ENCODE data around the gene TCHP. TPM values are rescaled to one million over a fixed set of nuclear protein-coding genes. Genes with fewer than 3 reads are reported as not detected.
A peak's percentile ranks its signal among the peaks of the same experiment; 100 is the strongest.
"Not testable (repeated sequence)": the region's sequence is repeated elsewhere in the genome, so short reads cannot be mapped to it uniquely, and the experiment has no call there.

TCHP gene
- total RNA-seq, 1 donor from 2014 or later, result 20.8 TPM

DNA sequence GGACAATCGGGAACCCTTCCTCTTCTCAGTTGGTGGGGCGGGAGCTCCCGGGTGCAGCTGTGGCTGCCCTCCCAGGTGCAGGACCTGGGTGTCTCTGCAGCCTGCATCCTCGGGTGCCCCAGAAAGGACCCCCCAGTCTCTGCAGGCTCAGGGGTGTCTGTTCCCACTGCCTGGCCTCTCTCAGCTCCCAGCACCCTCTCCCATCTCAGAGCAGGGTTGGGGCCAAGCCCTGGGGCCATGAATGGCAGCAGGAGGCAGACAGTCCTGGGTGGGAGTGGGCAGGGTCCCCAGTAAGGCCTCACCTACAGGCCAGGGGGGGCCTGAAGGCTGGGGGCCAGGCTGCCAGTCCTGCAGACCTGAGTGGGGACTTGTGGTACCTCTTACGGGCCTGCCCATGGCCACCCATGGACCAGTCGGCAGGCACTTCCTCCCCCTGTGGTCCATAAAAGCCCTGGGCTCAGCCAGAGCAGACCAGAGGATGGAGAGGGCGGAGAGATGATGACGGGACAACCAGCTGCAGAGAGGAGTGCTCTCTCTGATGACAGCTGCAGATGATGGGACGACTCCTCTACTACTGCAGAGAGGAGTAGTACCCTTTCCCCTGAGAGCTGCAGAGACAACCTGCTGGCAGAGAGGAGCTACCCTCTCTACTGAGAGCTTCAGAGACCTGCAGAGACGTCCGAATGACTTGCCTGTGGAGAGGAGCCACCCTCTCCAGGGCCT lies 26.6 kb downstream of the TCHP start:
- peaks cover 6% of the 10 kb centered on the region for H3K27me3 Mint-ChIP-seq (ENCODE audit: unreplicated experiment)
- no peak for DNase-seq (ENCODE audit: low spot score)
- no peak overlapping the region for H3K4me3 Mint-ChIP-seq (ENCODE audit: unreplicated experiment)
- no peaks in the 10 kb centered on the region for H3K9me3 Mint-ChIP-seq (ENCODE audit: unreplicated experiment)
- TF ChIP-seq, protein P1, sequence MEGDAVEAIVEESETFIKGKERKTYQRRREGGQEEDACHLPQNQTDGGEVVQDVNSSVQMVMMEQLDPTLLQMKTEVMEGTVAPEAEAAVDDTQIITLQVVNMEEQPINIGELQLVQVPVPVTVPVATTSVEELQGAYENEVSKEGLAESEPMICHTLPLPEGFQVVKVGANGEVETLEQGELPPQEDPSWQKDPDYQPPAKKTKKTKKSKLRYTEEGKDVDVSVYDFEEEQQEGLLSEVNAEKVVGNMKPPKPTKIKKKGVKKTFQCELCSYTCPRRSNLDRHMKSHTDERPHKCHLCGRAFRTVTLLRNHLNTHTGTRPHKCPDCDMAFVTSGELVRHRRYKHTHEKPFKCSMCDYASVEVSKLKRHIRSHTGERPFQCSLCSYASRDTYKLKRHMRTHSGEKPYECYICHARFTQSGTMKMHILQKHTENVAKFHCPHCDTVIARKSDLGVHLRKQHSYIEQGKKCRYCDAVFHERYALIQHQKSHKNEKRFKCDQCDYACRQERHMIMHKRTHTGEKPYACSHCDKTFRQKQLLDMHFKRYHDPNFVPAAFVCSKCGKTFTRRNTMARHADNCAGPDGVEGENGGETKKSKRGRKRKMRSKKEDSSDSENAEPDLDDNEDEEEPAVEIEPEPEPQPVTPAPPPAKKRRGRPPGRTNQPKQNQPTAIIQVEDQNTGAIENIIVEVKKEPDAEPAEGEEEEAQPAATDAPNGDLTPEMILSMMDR (IDR thresholded peaks at IDR 0.05; ENCODE audit: unreplicated experiment), result no peak
- H3K27ac Mint-ChIP-seq (ENCODE audit: unreplicated experiment), result no peak overlapping the region
- H3K4me1 Mint-ChIP-seq (ENCODE audit: unreplicated experiment), result no peaks in the 10 kb centered on the region
- peaks cover 40% of the 10 kb centered on the region for H3K36me3 Mint-ChIP-seq (ENCODE audit: low read depth, unreplicated experiment)

DNA sequence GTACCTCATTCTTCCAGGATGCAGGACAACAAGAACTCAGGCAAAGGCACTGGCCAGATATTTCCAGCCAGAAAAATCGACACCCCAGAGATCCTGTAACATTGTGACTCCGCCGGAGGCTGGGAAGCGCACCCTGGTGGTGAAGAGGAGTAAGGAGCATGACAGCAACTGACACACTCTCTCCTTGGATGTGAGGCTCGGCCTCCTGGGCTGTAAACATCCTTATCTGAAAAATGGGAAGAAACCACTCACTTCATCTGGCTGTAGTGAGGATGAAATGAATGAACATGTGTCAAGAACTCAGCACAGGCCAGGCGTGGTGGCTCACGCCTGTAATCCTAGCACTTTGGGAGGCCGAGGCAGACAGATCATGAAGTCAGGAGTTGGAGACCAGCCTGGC lies 27.5 kb downstream of the TCHP start:
- H3K4me3 Mint-ChIP-seq (ENCODE audit: unreplicated experiment), result peak overlapping the region; percentile 75
- peak; percentile 45 for DNase-seq (ENCODE audit: low spot score)
- H3K9me3 Mint-ChIP-seq (ENCODE audit: unreplicated experiment), result no peaks in the 10 kb centered on the region
- H3K27me3 Mint-ChIP-seq (ENCODE audit: unreplicated experiment), result peaks cover 9% of the 10 kb centered on the region
- peaks cover 42% of the 10 kb centered on the region for H3K36me3 Mint-ChIP-seq (ENCODE audit: low read depth, unreplicated experiment)
- peak overlapping the region; percentile 52 for H3K27ac Mint-ChIP-seq (ENCODE audit: unreplicated experiment)
- no peaks in the 10 kb centered on the region for H3K4me1 Mint-ChIP-seq (ENCODE audit: unreplicated experiment)
- TF ChIP-seq, protein P1 (IDR thresholded peaks at IDR 0.05; ENCODE audit: unreplicated experiment), result peak; percentile 70

DNA sequence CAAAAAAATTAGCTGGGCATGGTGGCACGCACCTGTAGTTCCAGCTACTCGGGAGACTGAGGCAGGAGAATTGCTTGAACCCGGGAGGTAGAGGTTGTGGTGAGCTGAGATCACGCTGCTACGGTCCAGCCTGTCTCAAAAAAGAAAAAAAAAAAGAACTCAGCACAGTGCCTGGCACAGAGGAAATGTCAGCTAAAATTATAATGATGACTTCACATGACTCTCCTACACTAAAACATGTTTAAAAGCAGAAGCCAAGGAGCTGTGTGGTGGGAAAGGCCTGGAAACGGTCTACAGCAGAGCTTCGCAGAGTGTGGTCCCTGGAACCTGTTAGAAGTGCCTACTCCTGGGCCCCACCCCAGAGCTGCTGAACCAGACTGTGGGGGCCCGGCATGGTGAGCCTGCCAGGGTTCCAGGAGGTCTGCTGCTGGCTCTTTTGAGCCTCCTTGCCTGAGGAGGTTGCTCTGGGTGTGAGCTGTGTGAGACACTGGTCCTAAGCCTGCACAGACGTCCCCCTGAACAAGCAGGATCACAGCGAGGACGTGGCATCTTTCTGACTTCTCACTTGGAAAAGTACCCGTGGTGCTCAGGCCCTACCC lies 28.1 kb downstream of the TCHP start:
- DNase-seq (ENCODE audit: low spot score), result no peak
- H3K9me3 Mint-ChIP-seq (ENCODE audit: unreplicated experiment), result no peaks in the 10 kb centered on the region
- TF ChIP-seq, protein P1 (IDR thresholded peaks at IDR 0.05; ENCODE audit: unreplicated experiment), result no peak
- no peak overlapping the region for H3K4me3 Mint-ChIP-seq (ENCODE audit: unreplicated experiment)
- no peaks in the 10 kb centered on the region for H3K4me1 Mint-ChIP-seq (ENCODE audit: unreplicated experiment)
- H3K27ac Mint-ChIP-seq (ENCODE audit: unreplicated experiment), result no peak overlapping the region
- peaks cover 9% of the 10 kb centered on the region for H3K27me3 Mint-ChIP-seq (ENCODE audit: unreplicated experiment)
- H3K36me3 Mint-ChIP-seq (ENCODE audit: low read depth, unreplicated experiment), result peaks cover 46% of the 10 kb centered on the region

DNA sequence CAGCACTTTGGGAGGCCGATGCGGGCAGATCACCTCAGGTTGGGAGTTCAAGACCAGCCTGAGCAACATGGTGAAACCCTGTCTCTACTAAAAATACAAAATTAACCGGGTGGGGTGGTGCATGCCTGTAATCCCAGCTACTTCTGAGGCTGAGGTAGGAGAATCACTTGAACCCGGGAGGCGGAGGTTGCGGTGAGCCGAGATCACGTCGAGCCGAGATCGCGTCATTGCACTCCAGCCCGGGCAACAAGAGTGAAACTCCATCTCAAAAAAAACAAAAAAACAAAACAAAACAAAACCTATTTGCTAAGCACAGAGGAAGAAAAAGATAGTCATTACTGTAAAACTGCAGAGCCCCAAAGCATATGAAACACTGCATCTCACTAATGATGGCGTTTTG lies 29.3 kb downstream of the TCHP start:
- H3K27me3 Mint-ChIP-seq (ENCODE audit: unreplicated experiment); H3K27ac Mint-ChIP-seq (ENCODE audit: unreplicated experiment); H3K4me1 Mint-ChIP-seq (ENCODE audit: unreplicated experiment); H3K9me3 Mint-ChIP-seq (ENCODE audit: unreplicated experiment); DNase-seq (ENCODE audit: low spot score): not testable (repeated sequence)
- Mint-ChIP-seq H3K4me3 (ENCODE audit: unreplicated experiment) (peak overlapping the region; percentile 16), H3K36me3 (ENCODE audit: low read depth, unreplicated experiment) (peaks cover 52% of the 10 kb centered on the region)

DNA sequence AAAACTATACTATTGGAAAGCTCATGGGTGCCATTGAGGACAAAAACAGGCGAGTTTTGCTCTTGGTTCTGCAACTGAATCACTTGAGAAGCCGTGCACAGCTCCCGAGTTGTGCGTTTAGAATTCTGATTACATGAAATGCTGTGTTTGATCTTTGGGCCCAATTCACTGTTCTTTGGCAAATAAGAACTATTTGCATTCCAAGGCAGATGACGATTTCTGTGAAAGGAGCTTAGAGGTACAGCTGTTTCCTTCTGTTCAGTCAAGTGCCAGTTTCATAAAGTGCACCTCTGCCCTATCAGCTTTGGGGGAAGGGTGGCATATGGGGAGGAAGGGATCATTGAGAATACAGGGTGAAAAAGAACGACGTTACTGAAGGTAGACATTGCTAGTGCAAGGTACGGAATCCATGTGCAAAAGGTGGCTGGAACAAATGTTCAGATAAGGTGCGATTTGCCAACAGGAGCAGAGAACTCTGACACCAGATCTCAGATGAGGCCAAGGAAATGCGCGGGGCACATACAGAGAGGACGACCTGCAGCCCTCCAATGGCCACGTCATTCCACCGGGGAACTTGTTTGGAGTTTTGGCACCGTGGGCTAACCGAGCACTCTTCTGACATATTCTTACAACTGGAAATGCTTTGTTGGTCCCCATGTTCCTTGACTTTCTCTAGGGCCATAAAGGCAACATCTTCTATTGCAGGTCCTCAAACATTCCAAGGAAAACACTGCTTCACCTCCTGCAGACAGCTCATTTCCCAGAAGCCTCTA lies 30.1 kb downstream of the TCHP start:
- TF ChIP-seq, protein P1 (IDR thresholded peaks at IDR 0.05; ENCODE audit: unreplicated experiment), result no peak
- Mint-ChIP-seq H3K36me3 (ENCODE audit: low read depth, unreplicated experiment) (peaks cover 46% of the 10 kb centered on the region), H3K27ac (ENCODE audit: unreplicated experiment) (no peak overlapping the region), H3K4me1 (ENCODE audit: unreplicated experiment) (peaks cover 3% of the 10 kb centered on the region), H3K9me3 (ENCODE audit: unreplicated experiment) (no peaks in the 10 kb centered on the region), H3K4me3 (ENCODE audit: unreplicated experiment) (no peak overlapping the region), H3K27me3 (ENCODE audit: unreplicated experiment) (peaks cover 6% of the 10 kb centered on the region)
- no peak for DNase-seq (ENCODE audit: low spot score)
